Stomach smooth muscle (tissue), 2 donors: ENCODE measurements around the gene MAGI1.
"Not testable (repeated sequence)": the region's sequence is repeated elsewhere in the genome, so short reads cannot be mapped to it uniquely, and the experiment has no call there.

Experiments
- H3K27ac ChIP-seq: one replicate; pipeline ENCODE4 v1.7.0; 2013; ENCODE audit warnings: mild to moderate bottlenecking, low read length, inconsistent platforms
- H3K27me3 ChIP-seq, 2 donors: one replicate each; pipeline ENCODE4 v1.7.0; 2013; ENCODE audit warnings: low read length in 2 of 2; ENCODE audit not compliant: insufficient read depth in 2 of 2, control insufficient read depth in 1 of 2
- H3K36me3 ChIP-seq, 2 donors: one replicate each; pipeline ENCODE4 v1.7.0; 2013; ENCODE audit warnings: low read length in 2 of 2; ENCODE audit not compliant: control insufficient read depth in 2 of 2, insufficient read depth in 2 of 2
- H3K4me1 ChIP-seq: one replicate; pipeline ENCODE4 v1.7.0; 2013; ENCODE audit warnings: low read length; ENCODE audit not compliant: control insufficient read depth, insufficient read depth
- H3K4me3 ChIP-seq, 2 donors: one replicate each; pipeline ENCODE4 v1.7.0; 2013; ENCODE audit warnings: low read length in 2 of 2
- H3K9ac ChIP-seq, 2 donors: one replicate each; pipeline ENCODE4 v1.7.0; 2013; ENCODE audit warnings: low read length in 2 of 2, mild to moderate bottlenecking in 1 of 2
- H3K9me3 ChIP-seq, 2 donors: one replicate each; pipeline ENCODE4 v1.7.0; 2013; ENCODE audit warnings: low read length in 2 of 2; ENCODE audit not compliant: control insufficient read depth in 2 of 2
- donor health status: healthy.
- donor health status: Pancreatic carcinoma.

Gene MAGI1

DNA sequence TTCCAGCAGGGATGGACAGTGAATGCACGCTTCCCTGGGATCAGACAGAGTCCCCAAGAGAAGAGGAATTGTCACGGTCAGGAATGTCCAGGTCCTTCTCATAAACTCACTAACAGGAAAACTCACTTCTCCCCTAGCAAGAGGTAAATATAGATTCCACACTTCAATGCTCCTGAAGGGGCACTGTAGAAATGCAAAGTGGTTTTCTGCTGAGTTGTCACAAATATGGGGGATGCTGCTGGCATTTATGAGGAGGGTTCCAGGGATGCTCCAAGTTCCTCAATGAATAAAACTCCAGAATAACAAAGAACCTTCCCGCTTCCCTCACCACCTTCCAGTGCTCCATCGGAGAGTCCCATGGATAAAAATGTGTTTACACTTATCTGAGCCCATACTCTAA is 423.4 kb downstream of the MAGI1 start:
- H3K4me1 ChIP-seq, result no peaks in the 10 kb centered on the region
- no peak overlapping the region for H3K4me3 ChIP-seq
- H3K9ac ChIP-seq, result no peak overlapping the region
- no peaks in the 10 kb centered on the region for H3K9me3 ChIP-seq
- no peaks in the 10 kb centered on the region for H3K36me3 ChIP-seq
- H3K27ac ChIP-seq, result no peak overlapping the region
- no peaks in the 10 kb centered on the region for H3K27me3 ChIP-seq

DNA sequence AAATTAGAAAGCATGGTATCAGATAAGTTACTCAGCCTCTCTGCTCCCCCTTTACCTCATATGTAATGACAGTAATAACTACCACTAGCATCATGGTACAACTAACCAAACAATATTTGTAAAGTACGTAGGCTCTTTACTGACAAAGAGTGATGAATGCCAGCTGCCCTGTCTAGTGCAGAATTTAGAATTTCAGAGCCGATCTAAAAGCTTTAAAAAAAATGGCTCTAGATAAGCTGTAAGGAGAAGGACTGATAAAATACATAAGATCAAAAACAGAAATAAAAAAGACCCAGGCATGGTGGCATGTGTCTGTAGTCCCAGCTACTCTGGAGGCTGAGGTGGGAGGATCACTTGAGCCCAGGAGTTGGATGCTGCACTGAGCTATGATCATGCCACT is 424.1 kb downstream of the MAGI1 start:
- Histone ChIP-seq H3K36me3 (no peaks in the 10 kb centered on the region), H3K27ac (no peak overlapping the region), H3K4me1 (no peaks in the 10 kb centered on the region), H3K27me3 (no peaks in the 10 kb centered on the region), H3K4me3 (no peak overlapping the region), H3K9me3 (no peaks in the 10 kb centered on the region), H3K9ac (no peak overlapping the region)

DNA sequence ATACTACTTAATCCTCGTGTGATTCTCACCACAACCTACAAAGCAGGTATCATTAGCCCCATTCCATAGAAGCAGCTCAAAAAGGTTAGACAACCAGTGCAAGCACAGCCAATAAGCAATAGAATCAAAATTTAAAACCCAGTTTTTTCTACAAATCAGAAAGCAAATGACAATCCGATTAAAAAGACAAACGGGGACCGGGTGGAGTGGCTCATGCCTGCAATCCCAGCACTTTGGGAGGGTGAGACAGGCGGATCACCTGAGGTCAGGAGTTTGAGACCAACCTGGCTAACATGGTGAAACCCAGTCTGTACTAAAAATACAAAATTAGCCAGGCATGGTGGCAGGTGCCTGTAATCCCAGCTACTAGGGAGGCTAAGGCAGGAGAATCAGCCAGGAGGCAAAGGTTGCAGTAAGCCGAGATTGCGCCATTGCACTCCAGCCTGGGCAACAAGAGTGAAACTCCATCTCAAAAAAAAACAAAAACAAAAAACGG is 430.7 kb downstream of the MAGI1 start:
- not testable (repeated sequence) for H3K4me1 ChIP-seq, H3K36me3 ChIP-seq, H3K9ac ChIP-seq, H3K9me3 ChIP-seq, H3K27me3 ChIP-seq, H3K27ac ChIP-seq, H3K4me3 ChIP-seq

DNA sequence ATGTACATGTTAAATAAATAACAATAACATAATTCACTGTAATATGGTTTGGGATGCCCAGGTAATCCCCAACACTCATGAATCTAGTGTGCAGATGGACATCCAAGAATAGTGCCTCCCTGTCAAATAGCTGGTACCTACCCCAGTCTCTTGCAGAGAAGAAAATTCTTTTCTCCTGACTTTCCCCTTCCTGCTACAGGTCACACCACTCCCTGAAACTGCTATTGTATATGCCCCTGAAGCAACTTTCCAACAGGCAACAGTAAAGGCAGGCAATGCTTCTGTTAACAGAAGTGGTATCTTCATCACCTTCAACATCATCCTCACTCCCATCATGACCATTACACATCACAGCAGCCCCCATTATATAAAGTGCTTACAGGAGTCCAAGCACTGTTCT is 431.6 kb downstream of the MAGI1 start:
- Histone ChIP-seq H3K27me3 (no peaks in the 10 kb centered on the region), H3K4me1 (no peaks in the 10 kb centered on the region), H3K9ac (no peak overlapping the region), H3K9me3 (no peaks in the 10 kb centered on the region), H3K36me3 (no peaks in the 10 kb centered on the region), H3K27ac (no peak overlapping the region), H3K4me3 (no peak overlapping the region)

DNA sequence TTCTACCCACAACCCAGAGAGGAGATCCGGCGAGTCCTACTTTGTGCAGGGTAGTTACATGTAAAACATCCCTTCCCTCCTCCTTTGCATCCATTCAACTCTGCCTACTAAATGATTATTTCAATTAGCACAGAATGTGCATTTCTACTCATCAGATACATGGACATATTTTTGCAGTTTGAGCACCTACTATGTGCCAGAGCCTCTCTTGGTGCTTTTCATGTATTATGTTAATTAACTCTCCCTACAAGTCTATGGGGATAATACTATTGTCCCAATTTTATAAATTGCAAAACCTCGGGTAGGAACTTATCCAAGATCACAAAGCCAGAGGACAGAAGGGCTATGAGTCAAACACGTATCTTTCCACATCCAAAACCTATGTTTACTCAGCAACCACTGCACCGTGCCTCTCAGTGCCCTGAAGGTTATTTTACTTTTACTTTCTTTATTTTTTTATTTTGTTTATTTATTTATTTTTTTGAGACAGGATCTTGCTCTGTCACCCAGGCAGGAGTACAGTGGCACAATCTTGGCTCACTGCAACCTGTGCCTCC is 432.8 kb downstream of the MAGI1 start:
- H3K4me1 ChIP-seq, result no peaks in the 10 kb centered on the region
- no peaks in the 10 kb centered on the region for H3K9me3 ChIP-seq
- H3K27me3 ChIP-seq, result no peaks in the 10 kb centered on the region
- H3K4me3 ChIP-seq, result no peak overlapping the region
- H3K36me3 ChIP-seq, result no peaks in the 10 kb centered on the region
- no peak overlapping the region for H3K27ac ChIP-seq
- H3K9ac ChIP-seq, result no peak overlapping the region

DNA sequence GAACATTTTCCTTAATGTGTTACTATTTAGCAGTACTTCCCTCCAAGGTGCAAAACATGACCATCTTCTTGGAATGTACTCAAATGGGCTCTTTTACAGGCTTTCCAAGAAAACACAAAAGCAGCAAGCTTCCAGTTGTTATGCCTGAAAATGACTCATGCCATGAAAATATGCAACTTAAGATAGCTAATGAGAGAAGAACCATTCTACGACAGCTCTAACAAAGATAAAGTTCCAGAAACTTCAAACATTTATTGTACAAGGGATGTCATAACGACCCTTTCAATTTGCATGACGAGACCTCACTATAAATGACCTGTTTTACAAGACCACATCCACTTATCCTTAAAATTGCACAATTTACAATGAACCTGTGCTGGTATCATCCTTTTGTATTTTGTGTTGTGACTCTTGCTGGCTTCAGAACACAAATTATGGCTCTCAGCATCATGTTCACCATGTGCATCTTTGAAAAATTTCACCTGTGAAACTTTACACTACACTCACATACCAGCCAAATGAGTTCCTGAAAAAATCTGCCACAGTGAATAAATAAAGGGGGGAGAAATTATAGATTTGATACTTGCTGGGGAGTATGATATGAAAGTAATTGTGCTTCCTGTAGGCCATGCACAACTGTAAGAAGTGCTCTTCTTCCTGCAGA is 433.7 kb downstream of the MAGI1 start:
- Histone ChIP-seq H3K9ac (no peak overlapping the region), H3K27ac (no peak overlapping the region), H3K27me3 (no peaks in the 10 kb centered on the region), H3K4me1 (no peaks in the 10 kb centered on the region), H3K36me3 (no peaks in the 10 kb centered on the region), H3K9me3 (no peaks in the 10 kb centered on the region), H3K4me3 (no peak overlapping the region)

DNA sequence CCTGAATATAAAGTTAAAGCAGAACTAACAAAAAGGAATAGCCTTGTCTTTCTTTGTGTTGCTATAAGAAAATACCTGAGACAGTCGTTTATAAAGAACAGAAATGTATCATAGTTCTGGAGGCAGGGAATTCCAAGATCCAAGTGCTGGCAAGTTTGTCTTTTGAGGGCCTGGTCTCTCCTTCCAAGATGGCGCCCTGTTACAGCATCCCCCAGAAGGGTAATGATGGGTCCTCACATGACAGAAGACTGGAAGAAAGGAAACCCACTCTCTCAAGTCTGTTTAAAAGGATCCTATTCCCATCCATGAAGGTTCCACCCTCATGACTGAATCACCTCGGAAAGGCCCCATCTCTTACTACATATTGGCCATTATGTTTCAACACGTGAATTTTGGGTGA is 435.1 kb downstream of the MAGI1 start:
- H3K4me3 ChIP-seq, result no peak overlapping the region
- H3K9me3 ChIP-seq, result no peaks in the 10 kb centered on the region
- no peak overlapping the region for H3K9ac ChIP-seq
- no peaks in the 10 kb centered on the region for H3K36me3 ChIP-seq
- no peaks in the 10 kb centered on the region for H3K27me3 ChIP-seq
- no peak overlapping the region for H3K27ac ChIP-seq
- H3K4me1 ChIP-seq, result no peaks in the 10 kb centered on the region

DNA sequence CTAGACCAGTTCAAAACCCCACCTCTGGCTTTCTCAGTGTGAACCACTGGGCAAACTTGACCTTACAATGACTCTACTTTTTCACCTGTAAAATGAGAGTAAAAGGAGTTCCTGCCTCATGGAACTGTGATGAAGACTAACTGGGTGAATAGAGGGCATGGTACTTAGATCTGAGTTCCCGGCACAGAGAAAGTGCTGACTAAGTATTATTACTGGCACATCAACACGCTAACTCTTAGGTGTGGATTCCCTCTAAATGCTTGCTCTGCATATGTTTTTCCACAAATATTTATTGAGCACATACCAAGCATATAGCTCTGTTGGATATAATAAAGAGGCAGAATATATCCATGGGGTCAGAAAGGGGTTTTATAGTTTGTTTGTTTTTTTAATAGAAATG is 437.8 kb downstream of the MAGI1 start:
- Histone ChIP-seq H3K9me3 (no peaks in the 10 kb centered on the region), H3K36me3 (no peaks in the 10 kb centered on the region), H3K9ac (no peak overlapping the region), H3K27me3 (peaks cover 0 to 4% of the 10 kb centered on the region in 2 donors), H3K4me3 (no peak overlapping the region), H3K27ac (no peak overlapping the region), H3K4me1 (peaks cover 2% of the 10 kb centered on the region)

DNA sequence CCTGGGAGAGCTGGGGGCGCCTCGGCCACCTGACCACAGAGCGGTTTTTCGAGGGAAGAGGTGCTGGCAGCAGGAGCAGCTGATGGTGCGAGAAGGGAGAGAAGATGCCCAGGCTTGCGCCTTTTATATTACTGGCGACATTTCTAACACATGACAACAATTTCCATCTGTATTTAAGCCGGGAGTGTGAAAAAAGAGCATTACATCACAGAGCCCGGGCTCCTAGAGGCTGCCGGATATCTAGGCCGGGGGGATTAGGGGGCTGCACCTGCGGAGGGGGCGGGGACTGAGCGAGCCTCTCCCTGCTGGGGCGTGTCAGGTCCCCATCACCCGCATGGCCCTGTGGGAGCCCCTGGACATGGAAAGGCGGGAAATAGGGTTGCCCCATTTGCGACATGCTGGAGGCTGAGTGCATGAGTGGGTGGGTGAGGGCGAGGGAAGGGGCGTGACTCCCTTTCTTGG is 440.7 kb downstream of the MAGI1 start:
- no peak overlapping the region for H3K27ac ChIP-seq
- H3K9ac ChIP-seq, result no peak overlapping the region
- H3K36me3 ChIP-seq, result no peaks in the 10 kb centered on the region
- peaks cover 0 to 4% of the 10 kb centered on the region in 2 donors for H3K27me3 ChIP-seq
- H3K9me3 ChIP-seq, result no peaks in the 10 kb centered on the region
- peaks cover 2% of the 10 kb centered on the region for H3K4me1 ChIP-seq
- peak overlapping the region; percentile 58 to 66 for H3K4me3 ChIP-seq

DNA sequence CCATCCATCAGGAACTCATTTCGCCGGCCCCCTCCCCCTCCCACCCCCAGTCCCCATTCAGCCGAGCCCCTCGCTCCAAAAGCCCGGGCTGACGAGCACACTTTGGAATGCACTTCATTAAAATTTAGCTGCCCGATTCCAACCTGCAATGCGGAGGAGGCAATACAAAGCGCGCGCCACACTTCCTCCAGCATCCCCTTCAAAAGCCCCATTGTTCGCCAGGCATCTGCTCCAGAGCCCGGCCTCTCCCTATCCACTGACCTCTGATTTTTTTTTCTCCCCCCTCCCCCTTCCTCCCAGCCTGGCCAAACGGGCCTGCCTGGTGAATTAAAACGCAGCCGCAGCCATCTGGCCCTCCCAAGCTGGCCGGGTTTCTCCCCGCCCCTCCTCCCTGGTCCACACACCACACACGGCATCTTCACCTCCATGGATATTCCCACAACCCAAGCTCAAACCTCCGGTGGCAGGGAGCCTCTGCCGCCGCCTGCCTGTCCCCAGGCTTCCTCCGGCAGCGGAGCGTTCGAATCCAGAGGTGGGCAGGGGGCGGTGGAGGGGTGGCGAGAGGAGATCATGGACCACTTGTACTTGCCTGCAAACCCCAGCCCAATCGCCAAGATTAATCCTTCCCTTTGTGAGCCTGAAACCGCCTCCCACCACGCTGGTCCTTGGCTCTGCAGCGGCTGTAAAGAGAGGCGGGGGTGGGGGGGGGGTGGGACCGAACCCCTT is 441.3 kb downstream of the MAGI1 start:
- H3K4me1 ChIP-seq, result peaks cover 2% of the 10 kb centered on the region
- H3K4me3 ChIP-seq, result peak overlapping the region; percentile 58 to 66
- H3K9me3 ChIP-seq, result no peaks in the 10 kb centered on the region
- H3K36me3 ChIP-seq, result no peaks in the 10 kb centered on the region
- H3K27ac ChIP-seq, result no peak overlapping the region
- H3K27me3 ChIP-seq, result peaks cover 0 to 4% of the 10 kb centered on the region in 2 donors
- peak overlapping the region in 1 of 2 donors; percentile 29 for H3K9ac ChIP-seq
